Skeletal muscle tissue (tissue), 1 donor: ENCODE measurements around the gene LIMK1. TPM values are rescaled to one million over a fixed set of nuclear protein-coding genes. Genes with fewer than 3 reads are reported as not detected.

Experiments
- total RNA-seq: library from RNA; depleted of rRNA; stranded (reverse); fragments of >200 nt; gene quantifications from one replicate; pipeline ENCODE4 v1.2.3, GENCODE V29; 2014

LIMK1 gene
- total RNA-seq, 1 donor from 2014 or later, result 4.7 TPM

Other genes starting within 250 kb of the LIMK1 start
- 1.6 TPM for gene METTL27, start 241.3 kb upstream of the LIMK1 start, total RNA-seq
- not detected for gene TMEM270, start 222.6 kb upstream of the LIMK1 start, total RNA-seq
- 107 TPM for gene ELN, start 55.6 kb upstream of the LIMK1 start, total RNA-seq
- 188 TPM for gene EIF4H, start 90.6 kb downstream of the LIMK1 start, total RNA-seq
- 5.2 TPM for gene LAT2, start 126.2 kb downstream of the LIMK1 start, total RNA-seq
- 21.4 TPM for gene RFC2, start 170.6 kb downstream of the LIMK1 start, total RNA-seq
- gene CLIP2, start 205.6 kb downstream of the LIMK1 start, total RNA-seq, result 21.9 TPM